B cell (primary cell): Measurements from ENCODE around the gene SLC16A2. TPM values are rescaled to one million over a fixed set of nuclear protein-coding genes. Genes with fewer than 3 reads are reported as not detected.

Source experiments
- polyA plus RNA-seq: library from polyadenylated mRNA; depleted of rRNA; stranded (reverse); fragments of >200 nt; gene quantifications from 2 replicates; pipeline ENCODE4 v1.2.3, GENCODE V29; 2012
- small RNA-seq: library from RNA; depleted of rRNA; stranded (forward); fragments of <200 nt; gene quantifications from one replicate; pipeline ENCODE3, GENCODE V24; 2012; ENCODE audit warnings: low replicate concordance, low read depth; ENCODE audit not compliant: insufficient read length
- total RNA-seq, 2 donors: library from RNA; stranded (reverse); fragments of 120-200 nt in 1 of 2; gene quantifications; 1 replicate in 1 of 2; 2 replicates in 1 of 2; pipeline versions ENCODE4 v1.2.3 to v1.2.4, GENCODE V29; 2013 to 2022

SLC16A2 gene
- total and polyA plus RNA-seq, 2 donors (not counting 1 experiment from before 2014, with no cell fraction given) = not detected

Small RNA genes within 50 kb of the gene (small RNA-seq; reads per million reads assigned to genes)
- not detected for gene RN7SL790P

Other genes starting within 250 kb of the SLC16A2 start
- gene ZCCHC13, start 117.3 kb upstream of the SLC16A2 start, total RNA-seq = not detected in 2 replicates
- not detected in 2 replicates for gene ZCCHC13, start 117.3 kb upstream of the SLC16A2 start, polyA plus RNA-seq
- gene RLIM, start 193.1 kb downstream of the SLC16A2 start, total RNA-seq = 40.8 and 43.1 TPM in 2 replicates
- 4.6 and 13.5 TPM in 2 replicates for gene RLIM, start 193.1 kb downstream of the SLC16A2 start, polyA plus RNA-seq